ENCODE data around the gene ZNF304. TPM values are rescaled to one million over a fixed set of nuclear protein-coding genes. Genes with fewer than 3 reads are reported as not detected.

ZNF304 gene
- total RNA-seq, 1 experiment from 2014 or later = 8.1 TPM

- BruUV-seq (replicated peaks) = no TSS peak
- H4K20me1 ChIP-seq (ENCODE audit: low read length) = no peaks in the 10 kb centered on the region
- H3F3A ChIP-seq (ENCODE audit: low read length, unreplicated experiment) = no peaks in the 10 kb centered on the region
- H3K27ac ChIP-seq (ENCODE audit: low read length) = no peak overlapping the region
- intact Hi-C loops (cut with micrococcal nuclease) = no loop called here
- CTCF ChIA-PET = no interaction called here
- H2AFZ ChIP-seq (ENCODE audit: low read length) = no peak overlapping the region
- H3K4me3 ChIP-seq (ENCODE audit: low read length) = no peak overlapping the region
- H3K9me2 ChIP-seq (replicated peaks; ENCODE audit: low read length) = no peaks in the 10 kb centered on the region
- H3K9ac ChIP-seq (ENCODE audit: low read length) = no peak overlapping the region
- no peak for DNase-seq
- no peak for ATAC-seq
- H3K36me3 ChIP-seq (ENCODE audit: low read depth, low read length) = no peaks in the 10 kb centered on the region
- no peaks in the 10 kb centered on the region for H3K9me3 ChIP-seq (ENCODE audit: low read length)
- TF ChIP-seq CTCF (conservative IDR thresholded peaks at IDR 0.05; ENCODE audit: low read depth, low read length) (no peak), EZH2 (IDR thresholded peaks at IDR 0.05; ENCODE audit: low read length, unreplicated experiment) (no peak), EZH2phosphoT487 (IDR thresholded peaks at IDR 0.05; ENCODE audit: borderline replicate concordance, low read length) (no peak)
- H3K4me2 ChIP-seq (ENCODE audit: low read length) = no peak overlapping the region
- H3K4me1 ChIP-seq (ENCODE audit: insufficient read depth, low read length) = no peaks in the 10 kb centered on the region
- H3K79me2 ChIP-seq (ENCODE audit: low read length) = no peaks in the 10 kb centered on the region
- H3K27me3 ChIP-seq (ENCODE audit: low read length) = no peaks in the 10 kb centered on the region
- POLR2A ChIA-PET (ENCODE audit: unreplicated experiment) = no interaction called here
Measured at GRCh38 chr19:57342582-57342981, 8.5 kb upstream of the ZNF304 start.

DNA sequence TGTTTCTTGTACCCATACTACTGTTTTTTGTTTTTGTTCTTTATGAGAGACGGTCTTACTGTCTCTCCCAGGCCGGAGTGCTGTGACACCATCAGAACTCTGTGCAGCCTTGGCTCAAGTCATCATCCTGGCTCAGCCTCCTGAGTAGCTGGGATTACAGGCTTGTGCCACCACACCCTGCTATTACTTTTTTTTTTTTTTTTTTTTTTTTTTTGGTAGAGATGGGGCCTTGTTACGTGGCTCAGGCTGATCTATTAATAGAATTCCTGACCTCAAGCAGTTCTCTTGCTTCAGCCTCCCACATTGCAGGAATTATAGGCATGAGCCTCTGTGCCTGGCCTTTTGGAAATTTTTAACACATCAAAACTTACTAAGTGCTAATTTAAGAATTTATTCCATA lies 2.9 kb upstream of the ZNF304 start:
- TF ChIP-seq EZH2 (IDR thresholded peaks at IDR 0.05; ENCODE audit: low read length, unreplicated experiment) (no peak), EZH2phosphoT487 (IDR thresholded peaks at IDR 0.05; ENCODE audit: borderline replicate concordance, low read length) (no peak), CTCF (conservative IDR thresholded peaks at IDR 0.05; ENCODE audit: low read depth, low read length) (no peak)

DNA sequence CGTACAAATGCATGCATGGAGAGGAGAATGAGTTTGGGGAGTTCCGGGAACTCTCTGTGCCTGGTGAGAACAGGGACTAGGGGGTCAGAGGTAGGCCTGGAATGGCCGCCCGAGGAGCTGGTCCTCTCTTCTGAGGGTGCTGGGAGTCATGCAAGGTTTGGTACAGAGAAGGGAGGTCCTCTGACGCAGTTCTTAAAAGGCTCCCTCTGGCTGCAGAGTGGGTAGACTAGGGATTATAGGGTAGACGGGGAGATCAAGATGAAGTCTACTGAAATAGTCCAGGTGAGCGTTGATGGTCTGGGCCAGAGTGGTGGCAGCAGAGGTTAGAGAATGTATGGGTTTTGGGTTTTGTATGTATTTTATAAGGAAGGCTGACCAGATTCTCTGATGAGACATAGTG lies 796 bp downstream of the ZNF304 start:
- Histone ChIP-seq H3K9me2 (replicated peaks; ENCODE audit: low read length) (no peaks in the 10 kb centered on the region), H3K4me2 (ENCODE audit: low read length) (peak overlapping the region; percentile 94), H2AFZ (ENCODE audit: low read length) (peak overlapping the region; percentile 90), H3K27me3 (ENCODE audit: low read length) (no peaks in the 10 kb centered on the region), H3K4me1 (ENCODE audit: insufficient read depth, low read length) (peaks cover 20% of the 10 kb centered on the region), H3K27ac (ENCODE audit: low read length) (no peak overlapping the region), H3K4me3 (ENCODE audit: low read length) (peak overlapping the region; percentile 91), H3K36me3 (ENCODE audit: low read depth, low read length) (peaks cover 42% of the 10 kb centered on the region), H3K9me3 (ENCODE audit: low read length) (no peaks in the 10 kb centered on the region), H3K9ac (ENCODE audit: low read length) (peak overlapping the region; percentile 88), H4K20me1 (ENCODE audit: low read length) (no peaks in the 10 kb centered on the region), H3F3A (ENCODE audit: low read length, unreplicated experiment) (no peaks in the 10 kb centered on the region), H3K79me2 (ENCODE audit: low read length) (peaks cover 34% of the 10 kb centered on the region)
- POLR2A ChIA-PET (ENCODE audit: unreplicated experiment) = no interaction called here
- TF ChIP-seq EZH2 (IDR thresholded peaks at IDR 0.05; ENCODE audit: low read length, unreplicated experiment) (no peak), CTCF (conservative IDR thresholded peaks at IDR 0.05; ENCODE audit: low read depth, low read length) (peak; percentile 32; the same call in 1 of the 2 replicates)
- BruUV-seq (replicated peaks) = no TSS peak
- DNase-seq (no peak), ATAC-seq (peak; percentile 24)
- CTCF ChIA-PET = no interaction called here
- intact Hi-C loops (cut with micrococcal nuclease) = loop anchor here (1.0 kb wide), 4 partner anchors 11 to 248 kb away; partner anchors contain the start of genes TRAPPC2B, ZNF460, ZNF547 and ZNF805

More for the DNA sequence above, 2.9 kb upstream of the ZNF304 start:
- Histone ChIP-seq H3K9ac (ENCODE audit: low read length) (no peak overlapping the region), H4K20me1 (ENCODE audit: low read length) (no peaks in the 10 kb centered on the region), H3K9me2 (replicated peaks; ENCODE audit: low read length) (no peaks in the 10 kb centered on the region), H3K4me3 (ENCODE audit: low read length) (no peak overlapping the region), H3K36me3 (ENCODE audit: low read depth, low read length) (peaks cover 5% of the 10 kb centered on the region; the same call in 1 of the 2 replicates), H2AFZ (ENCODE audit: low read length) (no peak overlapping the region), H3F3A (ENCODE audit: low read length, unreplicated experiment) (no peaks in the 10 kb centered on the region), H3K4me1 (ENCODE audit: insufficient read depth, low read length) (peaks cover 19% of the 10 kb centered on the region), H3K27ac (ENCODE audit: low read length) (no peak overlapping the region), H3K27me3 (ENCODE audit: low read length) (no peaks in the 10 kb centered on the region), H3K9me3 (ENCODE audit: low read length) (no peaks in the 10 kb centered on the region), H3K79me2 (ENCODE audit: low read length) (peaks cover 20% of the 10 kb centered on the region), H3K4me2 (ENCODE audit: low read length) (no peak overlapping the region)
- ChIA-PET CTCF (interaction anchor here (0.6 kb wide), 1 partner anchor 75 kb away, joined by 4 read pairs; no protein-coding TSS in a partner anchor), POLR2A (ENCODE audit: unreplicated experiment) (no interaction called here)
- no TSS peak for BruUV-seq (replicated peaks)
- ATAC-seq = no peak
- DNase-seq = no peak
- intact Hi-C loops (cut with micrococcal nuclease) = no loop called here

Measured in PC-3 (cell line).